Measurements from ENCODE around the gene CEP128. TPM values are rescaled to one million over a fixed set of nuclear protein-coding genes. Genes with fewer than 3 reads are reported as not detected.

CEP128 gene
- total RNA-seq, 6 experiments from 2014 or later = 4.8 to 10.3 (median 8.8) TPM

DNA sequence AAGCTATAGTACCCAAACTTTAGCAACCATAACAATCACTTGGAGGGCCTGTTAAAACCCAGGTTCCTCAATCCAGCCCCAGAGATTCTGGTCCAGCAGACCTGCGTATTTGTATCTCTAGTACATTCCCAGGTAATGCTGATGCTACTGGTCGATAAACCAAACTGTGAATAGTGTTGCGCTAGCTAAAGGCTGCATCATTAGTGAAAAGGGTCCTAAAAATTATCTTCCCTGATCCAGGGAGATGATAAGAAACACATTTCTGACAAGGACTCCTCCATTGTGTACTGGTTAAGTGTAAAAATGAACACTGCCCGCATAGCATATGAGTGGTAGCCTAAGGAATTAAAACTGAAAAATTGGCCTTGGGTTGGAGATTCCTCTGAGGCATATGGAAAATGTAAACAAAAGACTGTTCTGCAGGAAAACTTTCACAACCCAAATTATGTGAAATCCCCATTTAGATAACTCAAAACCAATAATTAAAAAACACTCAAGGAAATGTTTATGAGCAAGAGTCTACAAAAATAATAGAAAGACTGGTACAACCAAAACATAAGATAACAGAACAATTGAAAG, 322.7 kb downstream of the CEP128 start:
- TF ChIP-seq, protein P1, sequence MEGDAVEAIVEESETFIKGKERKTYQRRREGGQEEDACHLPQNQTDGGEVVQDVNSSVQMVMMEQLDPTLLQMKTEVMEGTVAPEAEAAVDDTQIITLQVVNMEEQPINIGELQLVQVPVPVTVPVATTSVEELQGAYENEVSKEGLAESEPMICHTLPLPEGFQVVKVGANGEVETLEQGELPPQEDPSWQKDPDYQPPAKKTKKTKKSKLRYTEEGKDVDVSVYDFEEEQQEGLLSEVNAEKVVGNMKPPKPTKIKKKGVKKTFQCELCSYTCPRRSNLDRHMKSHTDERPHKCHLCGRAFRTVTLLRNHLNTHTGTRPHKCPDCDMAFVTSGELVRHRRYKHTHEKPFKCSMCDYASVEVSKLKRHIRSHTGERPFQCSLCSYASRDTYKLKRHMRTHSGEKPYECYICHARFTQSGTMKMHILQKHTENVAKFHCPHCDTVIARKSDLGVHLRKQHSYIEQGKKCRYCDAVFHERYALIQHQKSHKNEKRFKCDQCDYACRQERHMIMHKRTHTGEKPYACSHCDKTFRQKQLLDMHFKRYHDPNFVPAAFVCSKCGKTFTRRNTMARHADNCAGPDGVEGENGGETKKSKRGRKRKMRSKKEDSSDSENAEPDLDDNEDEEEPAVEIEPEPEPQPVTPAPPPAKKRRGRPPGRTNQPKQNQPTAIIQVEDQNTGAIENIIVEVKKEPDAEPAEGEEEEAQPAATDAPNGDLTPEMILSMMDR (IDR thresholded peaks at IDR 0.05) = no peak
- peaks cover 3% of the 10 kb centered on the region for H3K36me3 Mint-ChIP-seq (ENCODE audit: low read depth)
- peaks cover 6% of the 10 kb centered on the region; the same call in 1 of the 2 replicates for H3K9me3 Mint-ChIP-seq
- no peak overlapping the region for H3K27ac Mint-ChIP-seq
- DNase-seq = no peak
- H3K27me3 Mint-ChIP-seq (ENCODE audit: insufficient read depth) = no peaks in the 10 kb centered on the region
- H3K4me1 Mint-ChIP-seq (ENCODE audit: low read depth) = peaks cover 39% of the 10 kb centered on the region
- no peak overlapping the region for H3K4me3 Mint-ChIP-seq

GRCh38 chr14:80615831-80616230, 325.7 kb downstream of the CEP128 start:
- TF ChIP-seq, protein P1 (IDR thresholded peaks at IDR 0.05) = no peak
- no peaks in the 10 kb centered on the region for H3K36me3 Mint-ChIP-seq (ENCODE audit: low read depth)
- peaks cover 24% of the 10 kb centered on the region for H3K4me1 Mint-ChIP-seq (ENCODE audit: low read depth)
- H3K27me3 Mint-ChIP-seq (ENCODE audit: insufficient read depth) = no peaks in the 10 kb centered on the region
- no peak overlapping the region for H3K27ac Mint-ChIP-seq
- no peak for DNase-seq
- no peak overlapping the region for H3K4me3 Mint-ChIP-seq
- no peaks in the 10 kb centered on the region for H3K9me3 Mint-ChIP-seq

- TF ChIP-seq, protein P1 (IDR thresholded peaks at IDR 0.05) = no peak
- no peak for DNase-seq
- Mint-ChIP-seq H3K27me3 (ENCODE audit: insufficient read depth) (no peaks in the 10 kb centered on the region), H3K4me3 (no peak overlapping the region), H3K36me3 (ENCODE audit: low read depth) (no peaks in the 10 kb centered on the region), H3K9me3 (no peaks in the 10 kb centered on the region), H3K27ac (no peak overlapping the region), H3K4me1 (ENCODE audit: low read depth) (peaks cover 23% of the 10 kb centered on the region)
Observed at GRCh38 chr14:80609055-80609454, 332.5 kb downstream of the CEP128 start.

GRCh38 chr14:80608563-80608962, 333.0 kb downstream of the CEP128 start:
- TF ChIP-seq, protein P1 (IDR thresholded peaks at IDR 0.05) = no peak
- Mint-ChIP-seq H3K4me1 (ENCODE audit: low read depth) (peaks cover 23% of the 10 kb centered on the region), H3K36me3 (ENCODE audit: low read depth) (no peaks in the 10 kb centered on the region), H3K27me3 (ENCODE audit: insufficient read depth) (no peaks in the 10 kb centered on the region), H3K9me3 (no peaks in the 10 kb centered on the region), H3K27ac (no peak overlapping the region), H3K4me3 (no peak overlapping the region)
- DNase-seq = no peak

DNA sequence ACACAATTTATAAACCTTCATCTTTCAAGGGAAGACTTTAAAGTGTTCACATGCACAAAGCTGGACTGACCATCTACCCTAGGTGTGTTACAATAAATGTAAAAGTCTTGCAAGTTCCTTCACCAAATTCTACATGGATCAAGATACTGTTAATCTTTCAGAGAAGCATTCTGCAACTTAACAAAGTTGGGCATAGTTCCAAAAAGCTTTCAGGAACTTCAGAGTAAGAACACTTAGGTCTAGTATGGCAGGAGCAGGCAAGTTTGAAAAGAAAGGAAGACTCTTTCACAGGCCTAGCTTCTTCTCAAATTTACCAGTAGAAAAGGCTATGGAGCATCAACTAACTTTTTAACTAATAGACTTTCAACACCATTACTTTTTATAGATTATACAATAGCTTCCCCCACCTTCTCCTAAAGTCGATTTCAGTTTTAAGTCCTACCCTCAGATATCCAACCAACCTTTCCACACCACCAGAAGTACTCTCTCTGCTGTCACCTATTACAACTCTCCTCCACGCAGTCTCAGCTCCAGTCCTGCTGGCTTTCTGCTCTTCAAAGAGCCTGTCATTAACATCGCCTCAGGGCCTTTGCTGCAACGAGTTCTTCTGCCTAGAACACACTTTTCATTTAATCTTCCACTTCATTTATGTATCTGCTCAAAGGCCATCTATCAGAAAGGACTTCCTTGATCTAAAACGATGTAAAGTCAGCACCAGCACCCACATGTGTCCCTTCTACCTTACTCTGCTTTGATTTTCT, 333.9 kb downstream of the CEP128 start:
- no peak for DNase-seq
- Mint-ChIP-seq H3K27ac (no peak overlapping the region), H3K27me3 (ENCODE audit: insufficient read depth) (no peaks in the 10 kb centered on the region), H3K36me3 (ENCODE audit: low read depth) (no peaks in the 10 kb centered on the region), H3K4me3 (no peak overlapping the region), H3K4me1 (ENCODE audit: low read depth) (peaks cover 23% of the 10 kb centered on the region), H3K9me3 (no peaks in the 10 kb centered on the region)
- TF ChIP-seq, protein P1 (IDR thresholded peaks at IDR 0.05) = no peak

Data from HFFc6 (cell line).